GM18951 (cell line): Measurements from ENCODE around the gene MRPS30.
"Not testable (repeated sequence)": the region's sequence is repeated elsewhere in the genome, so short reads cannot be mapped to it uniquely, and the experiment has no call there.

Experiments
- POLR2A ChIP-seq: IDR thresholded peaks from 4 replicates; pipeline ENCODE4 v1.6.1; 2011; ENCODE audit warnings: mild to moderate bottlenecking; ENCODE audit not compliant: insufficient read length, insufficient read depth; ENCODE audit errors: extremely low read depth
- in situ Hi-C: fragments of 300-500 bp; cut with MboI; formaldehyde crosslinking; loops from one replicate; pipeline ENCODE4 v1.12.0; 2022; ENCODE audit warnings: low sequenced_read_pairs, mixed read lengths, inconsistent platforms; ENCODE audit not compliant: unreplicated experiment

Gene MRPS30

DNA sequence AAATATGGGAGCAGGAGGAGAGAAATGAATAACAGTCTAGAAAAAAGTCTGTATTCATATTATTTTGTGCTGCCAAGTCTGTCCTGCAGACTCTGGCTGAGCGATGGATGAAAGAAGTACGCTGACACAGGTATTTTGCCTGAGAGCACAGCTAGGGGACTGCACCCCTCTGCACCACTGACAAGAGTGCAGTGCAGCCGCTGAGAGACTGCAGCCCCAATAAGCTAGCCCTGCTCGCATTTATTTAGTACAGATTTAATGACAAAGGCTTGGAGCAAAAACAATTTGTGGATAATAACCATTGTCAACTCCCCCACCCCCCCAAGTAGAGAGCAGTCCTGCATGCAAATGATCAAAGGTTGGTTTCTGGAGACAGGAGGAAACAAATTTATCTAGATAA lies 13.3 kb upstream of the MRPS30 start:
- TF ChIP-seq POLR2A: no peak
- in situ Hi-C loops: no loop called here

DNA sequence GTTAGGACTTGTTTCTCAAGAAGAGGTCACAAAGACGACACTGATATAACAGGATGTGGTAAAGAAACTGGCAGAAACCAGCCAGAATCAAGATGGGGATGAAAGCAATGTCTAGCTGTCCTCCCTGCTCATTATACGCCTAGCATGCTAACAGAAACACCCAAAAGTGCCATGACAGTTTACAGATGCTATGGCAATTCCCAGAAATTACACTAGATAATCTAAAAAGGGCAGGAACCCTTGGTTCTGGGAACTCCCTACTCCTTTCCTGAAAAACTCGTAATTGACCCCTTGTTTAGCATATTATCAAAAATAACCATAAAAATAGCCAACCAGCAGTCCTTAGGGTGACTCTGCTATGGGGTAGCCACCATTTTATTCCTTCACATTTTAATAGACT lies 10.9 kb upstream of the MRPS30 start:
- in situ Hi-C loops: no loop called here

DNA sequence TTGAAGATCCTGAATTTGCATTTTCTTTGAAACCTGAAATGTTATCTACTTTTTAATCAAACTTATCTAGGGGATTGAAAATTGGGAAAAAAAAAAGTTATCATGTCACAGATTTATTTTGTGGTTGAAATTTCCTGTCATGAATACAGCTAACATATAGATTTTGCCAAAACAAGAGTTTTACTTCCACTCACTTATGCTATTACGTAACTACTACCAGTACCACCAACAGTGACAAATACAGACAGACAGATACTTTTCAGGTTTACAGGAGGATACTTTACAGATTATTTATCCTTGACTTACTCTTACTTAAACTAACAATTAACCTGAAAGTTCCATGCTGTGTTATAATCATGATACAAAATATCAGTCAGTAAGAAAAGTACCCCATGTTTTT lies 6.8 kb upstream of the MRPS30 start:
- no peak for TF ChIP-seq POLR2A
- in situ Hi-C loops: no loop called here

More for the DNA sequence above, 10.9 kb upstream of the MRPS30 start:
- no peak for TF ChIP-seq POLR2A

DNA sequence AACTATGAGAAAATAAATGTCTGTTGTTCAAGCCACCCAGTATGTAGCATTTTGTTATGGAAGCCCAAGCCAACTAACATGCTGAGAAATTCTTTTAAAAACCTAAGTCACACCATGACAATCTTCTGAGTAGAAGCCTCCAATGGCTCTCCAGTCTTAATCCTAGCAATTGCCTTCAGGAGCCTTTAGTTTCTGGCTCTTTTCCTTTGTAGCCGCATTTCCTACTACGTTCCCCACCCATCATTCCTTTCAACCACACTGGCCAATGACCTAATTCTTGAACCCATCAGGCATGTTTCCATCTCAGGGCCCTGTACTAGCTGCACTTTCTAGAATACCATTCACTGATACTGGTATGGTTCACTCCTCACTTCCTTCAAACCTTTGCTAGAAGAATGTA lies 2.1 kb upstream of the MRPS30 start:
- in situ Hi-C loops: no loop called here
- TF ChIP-seq POLR2A: no peak

DNA sequence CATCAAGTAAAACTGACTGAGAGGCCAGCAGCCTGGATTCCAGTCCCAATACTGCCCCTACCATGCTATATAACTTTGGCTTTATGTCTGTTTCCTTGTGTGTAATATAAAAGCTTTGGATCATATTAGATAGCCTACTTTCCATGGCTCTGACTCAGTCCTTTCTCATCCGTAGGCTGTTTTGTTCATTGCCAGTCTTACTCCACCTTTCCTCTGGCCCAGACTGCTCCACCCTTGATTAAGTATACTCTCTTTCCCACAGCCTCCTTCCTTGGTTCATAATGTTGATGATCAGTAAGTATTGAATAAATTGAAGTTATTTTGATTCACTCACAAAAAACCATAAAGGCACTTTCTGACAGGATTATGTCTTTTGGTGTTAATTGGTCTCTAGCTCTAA lies 1.5 kb upstream of the MRPS30 start:
- no peak for TF ChIP-seq POLR2A
- in situ Hi-C loops: no loop called here

DNA sequence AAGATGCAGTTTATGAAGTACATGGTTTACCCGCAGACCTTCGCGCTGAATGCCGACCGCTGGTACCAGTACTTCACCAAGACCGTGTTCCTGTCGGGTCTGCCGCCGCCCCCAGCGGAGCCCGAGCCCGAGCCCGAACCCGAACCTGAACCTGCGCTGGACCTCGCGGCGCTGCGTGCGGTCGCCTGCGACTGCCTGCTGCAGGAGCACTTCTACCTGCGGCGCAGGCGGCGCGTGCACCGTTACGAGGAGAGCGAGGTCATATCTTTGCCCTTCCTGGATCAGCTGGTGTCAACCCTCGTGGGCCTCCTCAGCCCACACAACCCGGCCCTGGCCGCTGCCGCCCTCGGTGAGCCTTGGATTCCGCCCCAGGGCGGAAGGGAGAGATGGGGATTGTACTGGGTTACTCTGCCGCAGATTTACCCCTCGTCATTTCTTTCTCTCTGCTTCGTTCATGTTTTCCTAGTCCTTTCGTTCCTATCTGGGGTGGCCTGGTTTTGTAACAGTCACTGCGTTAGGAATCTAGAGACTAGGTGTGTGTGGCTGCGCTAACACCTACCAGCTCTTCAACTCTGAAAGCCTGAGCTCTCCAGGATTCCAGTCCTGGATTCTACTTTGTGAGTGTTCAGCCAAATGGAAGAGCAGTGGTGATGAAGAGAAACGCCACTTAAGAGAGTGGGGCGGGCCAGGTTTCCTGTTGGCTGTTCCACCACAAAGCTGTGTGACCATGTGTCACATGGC lies 638 bp downstream of the MRPS30 start:
- TF ChIP-seq POLR2A: peak; percentile 34
- in situ Hi-C loops: no loop called here

DNA sequence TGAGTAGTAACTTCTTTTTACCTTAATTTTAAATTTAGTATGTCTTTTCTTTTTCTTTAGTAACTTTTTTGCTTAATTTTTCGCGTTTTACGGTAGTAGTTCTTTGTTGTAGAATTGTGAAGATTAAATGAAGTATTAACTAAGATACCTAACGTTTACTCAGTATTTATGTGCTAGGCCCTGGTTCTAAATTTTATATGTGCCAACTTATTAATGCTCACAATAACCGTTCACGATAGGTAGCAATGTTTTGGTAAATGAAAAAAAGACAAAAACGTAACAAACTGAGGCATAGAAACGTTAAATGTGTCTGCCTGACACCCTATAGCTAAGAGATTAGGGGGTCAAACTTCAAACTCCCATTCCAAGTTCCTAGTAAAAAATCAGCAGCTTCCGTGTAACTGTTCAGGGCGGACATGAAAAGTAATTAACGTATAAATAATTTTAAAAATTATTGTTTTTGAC lies 1.2 kb downstream of the MRPS30 start:
- no peak for TF ChIP-seq POLR2A
- in situ Hi-C loops: no loop called here

DNA sequence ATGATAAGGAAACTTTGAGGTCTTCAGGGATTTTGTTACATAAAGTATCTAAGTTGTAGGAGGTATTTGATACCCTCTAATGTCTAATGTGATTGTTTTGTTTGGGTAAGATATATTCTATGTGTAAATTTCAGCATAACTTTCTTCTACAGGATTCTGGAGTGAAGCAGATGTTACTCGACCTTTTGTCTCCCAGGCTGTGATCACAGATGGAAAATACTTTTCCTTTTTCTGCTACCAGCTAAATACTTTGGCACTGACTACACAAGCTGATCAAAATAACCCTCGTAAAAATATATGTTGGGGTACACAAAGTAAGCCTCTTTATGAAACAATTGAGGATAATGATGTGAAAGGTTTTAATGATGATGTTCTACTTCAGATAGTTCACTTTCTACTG lies 6.0 kb downstream of the MRPS30 start:
- in situ Hi-C loops: no loop called here
- no peak for TF ChIP-seq POLR2A

DNA sequence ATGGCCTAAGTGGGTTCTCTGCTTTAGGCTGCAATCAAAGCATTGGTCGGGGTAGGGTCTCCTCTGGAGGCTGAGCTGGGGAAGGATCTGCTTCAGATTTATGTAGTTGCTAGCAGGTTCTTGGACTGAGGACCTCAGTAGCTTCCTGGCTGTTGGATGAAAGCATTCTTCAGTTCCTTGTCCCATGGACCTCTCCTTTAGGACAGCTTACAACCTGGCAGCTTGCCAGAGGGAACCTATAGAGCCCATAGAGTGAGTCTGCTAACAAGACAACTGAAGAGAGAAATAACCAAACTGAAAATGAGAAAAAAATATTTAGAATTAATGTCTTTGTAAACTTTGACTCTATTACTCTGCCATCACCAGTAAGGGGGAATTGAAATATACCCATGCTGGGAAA lies 12.4 kb downstream of the MRPS30 start:
- in situ Hi-C loops: no loop called here
- TF ChIP-seq POLR2A: no peak

DNA sequence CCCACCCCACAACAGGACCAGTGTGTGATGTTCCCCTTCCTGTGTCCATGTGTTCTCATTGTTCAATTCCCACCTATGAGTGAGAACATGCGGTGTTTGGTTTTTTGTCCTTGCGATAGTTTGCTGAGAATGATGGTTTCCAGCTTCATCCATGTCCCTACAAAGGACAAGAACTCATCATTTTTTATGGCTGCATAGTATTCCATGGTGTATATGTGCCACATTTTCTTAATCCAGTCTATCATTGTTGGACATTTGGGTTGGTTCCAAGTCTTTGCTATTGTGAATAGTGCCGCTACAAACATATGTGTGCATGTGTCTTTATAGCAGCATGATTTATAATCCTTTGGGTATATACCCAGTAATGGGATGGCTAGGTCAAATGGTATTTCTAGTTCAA lies 15.9 kb downstream of the MRPS30 start:
- in situ Hi-C loops: not testable (repeated sequence)

DNA sequence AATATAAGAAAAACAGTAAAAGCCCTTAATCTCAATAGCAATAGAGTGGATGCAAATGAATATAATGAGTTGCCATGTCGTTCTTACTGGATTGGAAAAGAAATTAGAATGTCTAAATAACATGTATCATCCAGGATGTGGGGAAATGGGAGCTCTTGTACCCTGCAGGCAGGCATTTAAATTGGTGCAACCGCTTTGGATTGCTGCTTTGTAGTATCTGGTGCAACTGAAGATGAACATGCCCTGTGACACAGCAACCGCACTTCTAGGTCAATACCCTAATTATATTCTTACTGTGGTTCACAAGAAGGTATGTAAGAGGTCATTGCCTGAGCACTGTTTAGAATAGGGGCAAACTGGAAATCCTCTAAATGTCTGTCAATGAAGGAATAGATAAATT lies 18.9 kb downstream of the MRPS30 start:
- in situ Hi-C loops: no loop called here
- TF ChIP-seq POLR2A: no peak

DNA sequence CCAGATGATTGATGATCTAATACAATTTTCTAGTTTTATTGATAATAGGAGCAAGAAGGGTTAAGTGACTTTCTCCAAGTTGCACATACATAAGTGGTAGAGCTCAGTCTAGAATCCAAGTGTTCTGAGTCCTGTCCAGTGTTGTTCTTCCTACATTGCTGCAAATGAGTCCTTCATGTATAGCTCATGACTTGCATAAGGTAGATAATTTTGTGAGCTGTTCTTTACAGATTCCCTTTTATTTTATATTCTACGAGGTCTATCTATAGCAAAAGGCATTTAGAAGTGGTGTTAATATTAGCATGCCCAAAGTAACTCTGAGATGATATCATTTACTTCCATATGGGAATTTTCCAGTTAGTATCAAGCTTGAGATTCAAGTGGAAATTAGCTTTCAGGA lies 20.0 kb downstream of the MRPS30 start:
- in situ Hi-C loops: no loop called here
- TF ChIP-seq POLR2A: no peak

DNA sequence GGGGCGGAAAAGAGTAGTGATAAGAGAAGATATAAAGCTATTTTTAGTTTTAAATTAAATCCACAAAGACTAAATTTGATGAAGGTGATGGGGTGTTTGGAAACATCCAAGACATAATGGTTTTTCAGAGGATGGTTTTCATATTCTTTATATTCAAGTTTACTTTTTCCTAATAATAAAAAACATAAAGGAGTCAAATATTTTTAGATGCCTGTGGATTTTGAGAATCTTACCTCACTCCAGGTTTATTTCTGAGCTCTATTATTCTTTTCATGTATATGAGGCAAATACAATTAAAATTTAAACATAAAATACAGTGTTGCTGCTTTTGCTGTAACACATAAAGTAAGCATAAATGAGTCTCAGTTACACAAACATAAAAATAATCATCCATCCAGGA lies 22.2 kb downstream of the MRPS30 start:
- in situ Hi-C loops: no loop called here
- TF ChIP-seq POLR2A: no peak

DNA sequence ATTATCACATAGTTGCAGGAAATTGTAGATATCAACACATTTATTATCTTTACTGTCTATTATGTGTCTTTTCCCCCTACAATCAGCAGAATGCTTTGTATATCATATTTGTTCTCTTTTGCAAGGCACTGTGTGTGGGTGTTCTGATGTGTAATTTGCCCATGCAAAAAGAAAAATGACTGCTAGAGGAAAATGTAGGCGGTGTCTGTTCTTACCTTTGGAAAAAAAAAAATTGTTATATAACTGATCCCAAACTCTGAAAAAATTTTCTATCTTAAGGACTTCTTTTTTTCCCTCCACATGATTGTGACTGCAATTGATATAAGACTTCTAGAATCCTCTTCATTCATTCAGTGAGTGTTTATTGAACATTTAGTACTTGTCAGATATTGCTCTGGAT lies 24.5 kb downstream of the MRPS30 start:
- in situ Hi-C loops: no loop called here
- TF ChIP-seq POLR2A: no peak

DNA sequence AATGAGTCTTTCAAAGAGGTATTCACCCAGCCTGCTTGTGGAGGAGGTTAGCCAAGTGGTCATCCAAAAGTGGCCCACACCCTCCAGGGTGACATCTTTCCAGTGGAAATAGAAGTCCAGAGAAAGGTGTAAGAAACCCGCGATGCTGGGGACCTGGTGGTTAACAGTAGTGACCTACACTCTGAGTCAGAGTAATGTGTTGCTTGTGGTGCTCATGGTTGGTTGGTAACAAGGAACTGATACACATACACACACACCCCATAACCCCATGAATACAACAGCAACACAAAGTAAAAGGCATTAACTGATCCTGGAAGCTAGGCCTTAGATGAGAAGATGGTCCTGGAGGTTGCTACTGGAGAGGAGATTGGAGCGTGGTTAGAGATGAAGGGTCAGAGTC lies 26.9 kb downstream of the MRPS30 start:
- TF ChIP-seq POLR2A: no peak
- in situ Hi-C loops: no loop called here
